ENCODE results near the gene IQGAP1. TPM values are rescaled to one million over a fixed set of nuclear protein-coding genes. Genes with fewer than 3 reads are reported as not detected.

Gene IQGAP1
- total and polyA plus RNA-seq, 4 donors, result 9.2 to 50.1 (median 24.5) TPM

- peaks cover 0 to 5% (median 1%) of the 10 kb centered on the region in 4 donors for H3K36me3 ChIP-seq (ENCODE audit: control insufficient read depth in 4 of 4, insufficient read depth in 3 of 4, low read depth in 1 of 4, low read length in 3 of 4)
- TF ChIP-seq JUND (IDR thresholded peaks at IDR 0.05), result no peak
- TF ChIP-seq HNF4G (IDR thresholded peaks at IDR 0.05), result no peak
- DNase-seq (ENCODE audit: low spot score), result no peak
- no peaks in the 10 kb centered on the region for H3K27me3 ChIP-seq (ENCODE audit: control insufficient read depth in 4 of 4, insufficient read depth in 4 of 4, low read length in 3 of 4)
- no peaks in the 10 kb centered on the region for H3K4me1 ChIP-seq (ENCODE audit: control insufficient read depth in 4 of 4, insufficient read depth in 4 of 4, low read length in 3 of 4)
- no peak overlapping the region for H3K9ac ChIP-seq (ENCODE audit: low read depth in 1 of 2, low read length in 2 of 2)
- H3K4me3 ChIP-seq (ENCODE audit: low read depth in 1 of 3, low read length in 3 of 3), result no peak overlapping the region
- H3K9me3 ChIP-seq (ENCODE audit: control insufficient read depth in 4 of 4, low read length in 3 of 4), result no peaks in the 10 kb centered on the region
- no peak overlapping the region for H3K27ac ChIP-seq (ENCODE audit: low read depth in 1 of 2, low read length in 2 of 2)
- 84% methylated on average over 3 of the region's 3 CpGs for WGBS
Observed at GRCh38 chr15:90441027-90441426, 53.0 kb downstream of the IQGAP1 start.

DNA sequence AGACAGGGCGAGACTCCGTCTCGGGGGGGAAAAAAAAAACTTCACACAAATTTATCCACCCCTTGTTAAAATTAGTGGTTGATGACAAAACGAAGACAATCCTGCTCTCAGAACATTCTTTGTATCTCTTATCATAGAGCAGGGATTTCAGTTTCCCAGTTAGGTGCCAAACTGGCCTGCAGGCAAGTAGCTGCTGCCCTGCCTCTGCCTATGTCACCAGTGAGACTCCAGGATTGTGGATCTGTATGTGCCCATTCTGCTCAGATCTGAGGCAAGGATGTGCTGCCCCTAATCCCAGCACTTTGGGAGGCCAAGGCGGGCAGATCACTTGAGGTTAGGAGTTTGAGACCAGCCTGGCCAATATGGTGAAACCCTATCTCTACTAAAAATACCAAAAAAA is 54.4 kb downstream of the IQGAP1 start:
- TF ChIP-seq EGR1 (IDR thresholded peaks at IDR 0.05; ENCODE audit: low read depth in 2 of 2), result no peak
- TF ChIP-seq FOXA2 (IDR thresholded peaks at IDR 0.05), result no peak
- no peak for TF ChIP-seq SP1 (IDR thresholded peaks at IDR 0.05)
- TF ChIP-seq RXRA (IDR thresholded peaks at IDR 0.05), result no peak
- no peak for TF ChIP-seq HNF4G (IDR thresholded peaks at IDR 0.05)
- no peak for TF ChIP-seq TAF1 (conservative IDR thresholded peaks at IDR 0.05)
- TF ChIP-seq NR2F2 (IDR thresholded peaks at IDR 0.05), result no peak
- TF ChIP-seq, protein P1, sequence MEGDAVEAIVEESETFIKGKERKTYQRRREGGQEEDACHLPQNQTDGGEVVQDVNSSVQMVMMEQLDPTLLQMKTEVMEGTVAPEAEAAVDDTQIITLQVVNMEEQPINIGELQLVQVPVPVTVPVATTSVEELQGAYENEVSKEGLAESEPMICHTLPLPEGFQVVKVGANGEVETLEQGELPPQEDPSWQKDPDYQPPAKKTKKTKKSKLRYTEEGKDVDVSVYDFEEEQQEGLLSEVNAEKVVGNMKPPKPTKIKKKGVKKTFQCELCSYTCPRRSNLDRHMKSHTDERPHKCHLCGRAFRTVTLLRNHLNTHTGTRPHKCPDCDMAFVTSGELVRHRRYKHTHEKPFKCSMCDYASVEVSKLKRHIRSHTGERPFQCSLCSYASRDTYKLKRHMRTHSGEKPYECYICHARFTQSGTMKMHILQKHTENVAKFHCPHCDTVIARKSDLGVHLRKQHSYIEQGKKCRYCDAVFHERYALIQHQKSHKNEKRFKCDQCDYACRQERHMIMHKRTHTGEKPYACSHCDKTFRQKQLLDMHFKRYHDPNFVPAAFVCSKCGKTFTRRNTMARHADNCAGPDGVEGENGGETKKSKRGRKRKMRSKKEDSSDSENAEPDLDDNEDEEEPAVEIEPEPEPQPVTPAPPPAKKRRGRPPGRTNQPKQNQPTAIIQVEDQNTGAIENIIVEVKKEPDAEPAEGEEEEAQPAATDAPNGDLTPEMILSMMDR (IDR thresholded peaks at IDR 0.05; ENCODE audit: low read depth, low read length, missing input control), result no peak
- no peak for TF ChIP-seq JUND (IDR thresholded peaks at IDR 0.05)
- TF ChIP-seq FOXA1 (IDR thresholded peaks at IDR 0.05), result no peak
- TF ChIP-seq, protein P2, sequence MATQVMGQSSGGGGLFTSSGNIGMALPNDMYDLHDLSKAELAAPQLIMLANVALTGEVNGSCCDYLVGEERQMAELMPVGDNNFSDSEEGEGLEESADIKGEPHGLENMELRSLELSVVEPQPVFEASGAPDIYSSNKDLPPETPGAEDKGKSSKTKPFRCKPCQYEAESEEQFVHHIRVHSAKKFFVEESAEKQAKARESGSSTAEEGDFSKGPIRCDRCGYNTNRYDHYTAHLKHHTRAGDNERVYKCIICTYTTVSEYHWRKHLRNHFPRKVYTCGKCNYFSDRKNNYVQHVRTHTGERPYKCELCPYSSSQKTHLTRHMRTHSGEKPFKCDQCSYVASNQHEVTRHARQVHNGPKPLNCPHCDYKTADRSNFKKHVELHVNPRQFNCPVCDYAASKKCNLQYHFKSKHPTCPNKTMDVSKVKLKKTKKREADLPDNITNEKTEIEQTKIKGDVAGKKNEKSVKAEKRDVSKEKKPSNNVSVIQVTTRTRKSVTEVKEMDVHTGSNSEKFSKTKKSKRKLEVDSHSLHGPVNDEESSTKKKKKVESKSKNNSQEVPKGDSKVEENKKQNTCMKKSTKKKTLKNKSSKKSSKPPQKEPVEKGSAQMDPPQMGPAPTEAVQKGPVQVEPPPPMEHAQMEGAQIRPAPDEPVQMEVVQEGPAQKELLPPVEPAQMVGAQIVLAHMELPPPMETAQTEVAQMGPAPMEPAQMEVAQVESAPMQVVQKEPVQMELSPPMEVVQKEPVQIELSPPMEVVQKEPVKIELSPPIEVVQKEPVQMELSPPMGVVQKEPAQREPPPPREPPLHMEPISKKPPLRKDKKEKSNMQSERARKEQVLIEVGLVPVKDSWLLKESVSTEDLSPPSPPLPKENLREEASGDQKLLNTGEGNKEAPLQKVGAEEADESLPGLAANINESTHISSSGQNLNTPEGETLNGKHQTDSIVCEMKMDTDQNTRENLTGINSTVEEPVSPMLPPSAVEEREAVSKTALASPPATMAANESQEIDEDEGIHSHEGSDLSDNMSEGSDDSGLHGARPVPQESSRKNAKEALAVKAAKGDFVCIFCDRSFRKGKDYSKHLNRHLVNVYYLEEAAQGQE (IDR thresholded peaks at IDR 0.05), result no peak
- no peak for TF ChIP-seq ZBTB33 (IDR thresholded peaks at IDR 0.05)
- DNase-seq (ENCODE audit: low spot score), result no peak
- Histone ChIP-seq H3K36me3 (ENCODE audit: control insufficient read depth in 4 of 4, insufficient read depth in 3 of 4, low read depth in 1 of 4, low read length in 3 of 4) (peaks cover 0 to 3% (median 1%) of the 10 kb centered on the region in 4 donors), H3K4me1 (ENCODE audit: control insufficient read depth in 4 of 4, insufficient read depth in 4 of 4, low read length in 3 of 4) (no peaks in the 10 kb centered on the region), H3K9ac (ENCODE audit: low read depth in 1 of 2, low read length in 2 of 2) (no peak overlapping the region), H3K27ac (ENCODE audit: low read depth in 1 of 2, low read length in 2 of 2) (no peak overlapping the region), H3K27me3 (ENCODE audit: control insufficient read depth in 4 of 4, insufficient read depth in 4 of 4, low read length in 3 of 4) (no peaks in the 10 kb centered on the region), H3K9me3 (ENCODE audit: control insufficient read depth in 4 of 4, low read length in 3 of 4) (no peaks in the 10 kb centered on the region), H3K4me3 (ENCODE audit: low read depth in 1 of 3, low read length in 3 of 3) (no peak overlapping the region)
- WGBS, result 95% methylated on average over 5 of the region's 5 CpGs

Measured in liver (tissue), 9 donors.